ENCODE data around the gene CLSTN1.
A peak's percentile ranks its signal among the peaks of the same experiment; 100 is the strongest.

CLSTN1 gene

DNA sequence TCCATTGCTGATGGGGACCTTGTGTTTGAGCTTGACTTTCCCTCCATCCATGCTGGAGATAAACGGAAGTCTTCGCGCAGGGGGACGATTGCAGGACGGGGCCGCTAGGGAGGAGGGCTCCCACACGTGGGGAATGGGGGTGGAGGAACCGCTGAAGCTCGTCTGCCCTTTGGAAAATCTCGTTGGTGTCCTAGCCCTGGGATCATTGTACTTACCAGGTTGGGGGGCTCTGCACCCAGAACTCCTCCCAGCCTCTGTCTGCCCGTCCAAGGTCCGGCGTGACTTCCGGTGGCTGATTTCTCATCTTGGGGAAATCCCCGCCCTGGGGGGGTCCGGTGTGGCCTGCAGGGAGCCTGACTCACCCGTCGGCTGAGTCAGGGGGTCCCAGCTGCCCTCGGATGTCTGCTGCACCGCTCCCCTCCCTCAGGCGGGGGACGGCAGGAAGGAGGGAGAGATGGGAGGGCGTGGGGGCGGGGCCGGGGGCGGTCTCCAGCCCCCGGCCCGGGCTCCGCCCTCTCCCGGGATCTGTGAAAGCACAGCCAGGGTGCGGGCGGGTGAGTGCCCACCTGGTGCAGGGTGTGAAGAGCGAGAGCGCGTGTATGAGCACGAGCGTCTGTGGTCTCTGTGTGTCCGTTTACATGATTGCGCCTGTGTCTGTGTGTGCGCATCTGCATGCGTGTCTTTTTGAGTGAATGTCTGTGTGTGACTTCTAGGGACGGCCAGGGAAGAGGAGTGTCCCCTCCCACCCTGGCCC is 136.5 kb downstream of the CLSTN1 start:
- Histone ChIP-seq H2AFZ (peak overlapping the region; percentile 90), H3K4me2 (ENCODE audit: low read length) (peak overlapping the region; percentile 99), H3K9me3 (ENCODE audit: control insufficient read depth, low read length) (no peaks in the 10 kb centered on the region), H3K36me3 (ENCODE audit: control insufficient read depth, insufficient read depth, low read length) (no peaks in the 10 kb centered on the region), H3K27ac (no peak overlapping the region), H3K27me3 (ENCODE audit: control insufficient read depth, insufficient read depth, low read length) (no peaks in the 10 kb centered on the region), H3K4me1 (peaks cover 2% of the 10 kb centered on the region), H3K9ac (no peak overlapping the region), H3K79me2 (no peaks in the 10 kb centered on the region), H3K4me3 (ENCODE audit: low read depth, low read length) (peak overlapping the region; percentile 65)
- TF ChIP-seq CTCF (IDR thresholded peaks at IDR 0.05): no peak

GRCh38 chr1:9684801-9685200 is 139.0 kb downstream of the CLSTN1 start:
- H2AFZ ChIP-seq: no peak overlapping the region
- no peak overlapping the region for H3K4me2 ChIP-seq (ENCODE audit: low read length)
- H3K27ac ChIP-seq: no peak overlapping the region
- no peak overlapping the region for H3K9ac ChIP-seq
- no peaks in the 10 kb centered on the region for H3K4me1 ChIP-seq
- H3K36me3 ChIP-seq (ENCODE audit: control insufficient read depth, insufficient read depth, low read length): no peaks in the 10 kb centered on the region
- H3K79me2 ChIP-seq: no peaks in the 10 kb centered on the region
- no peaks in the 10 kb centered on the region for H3K9me3 ChIP-seq (ENCODE audit: control insufficient read depth, low read length)
- TF ChIP-seq CTCF (IDR thresholded peaks at IDR 0.05): no peak
- H3K4me3 ChIP-seq (ENCODE audit: low read depth, low read length): no peak overlapping the region
- no peaks in the 10 kb centered on the region for H3K27me3 ChIP-seq (ENCODE audit: control insufficient read depth, insufficient read depth, low read length)

DNA sequence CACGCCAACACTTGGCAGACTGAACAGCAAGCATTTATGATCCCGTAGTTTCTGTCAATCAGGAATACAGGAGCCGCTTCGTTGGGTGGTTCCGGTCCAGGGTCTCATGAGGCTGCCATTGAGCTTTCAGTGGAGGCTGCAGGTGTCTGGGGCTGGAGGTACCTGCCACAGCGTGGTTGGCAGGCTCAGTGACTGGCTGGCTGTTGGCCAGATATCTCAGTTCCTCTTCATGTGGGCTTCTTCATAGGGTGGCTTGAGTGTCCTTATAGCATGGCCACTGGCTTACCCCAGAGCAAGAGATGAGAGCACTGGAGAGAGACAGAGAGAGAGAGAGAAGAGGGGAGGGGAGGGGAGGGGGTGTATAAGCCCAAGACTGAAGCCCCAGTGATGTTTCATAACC is 142.9 kb downstream of the CLSTN1 start:
- H3K79me2 ChIP-seq: no peaks in the 10 kb centered on the region
- H3K27ac ChIP-seq: no peak overlapping the region
- no peak overlapping the region for H3K4me2 ChIP-seq (ENCODE audit: low read length)
- H2AFZ ChIP-seq: no peak overlapping the region
- no peak overlapping the region for H3K4me3 ChIP-seq (ENCODE audit: low read depth, low read length)
- H3K36me3 ChIP-seq (ENCODE audit: control insufficient read depth, insufficient read depth, low read length): no peaks in the 10 kb centered on the region
- no peaks in the 10 kb centered on the region for H3K4me1 ChIP-seq
- no peak overlapping the region for H3K9ac ChIP-seq
- no peaks in the 10 kb centered on the region for H3K9me3 ChIP-seq (ENCODE audit: control insufficient read depth, low read length)
- H3K27me3 ChIP-seq (ENCODE audit: control insufficient read depth, insufficient read depth, low read length): no peaks in the 10 kb centered on the region
- TF ChIP-seq CTCF (IDR thresholded peaks at IDR 0.05): no peak

- no peak for TF ChIP-seq CTCF (IDR thresholded peaks at IDR 0.05)
- Histone ChIP-seq H3K4me1 (no peaks in the 10 kb centered on the region), H3K4me3 (ENCODE audit: low read depth, low read length) (no peak overlapping the region), H3K79me2 (no peaks in the 10 kb centered on the region), H3K36me3 (ENCODE audit: control insufficient read depth, insufficient read depth, low read length) (no peaks in the 10 kb centered on the region), H3K27ac (no peak overlapping the region), H2AFZ (no peak overlapping the region), H3K9me3 (ENCODE audit: control insufficient read depth, low read length) (no peaks in the 10 kb centered on the region), H3K27me3 (ENCODE audit: control insufficient read depth, insufficient read depth, low read length) (no peaks in the 10 kb centered on the region), H3K9ac (no peak overlapping the region), H3K4me2 (ENCODE audit: low read length) (no peak overlapping the region)
These were observed 143.7 kb downstream of the CLSTN1 start for GRCh38 chr1:9680091-9680490.

All from parathyroid adenoma (tissue), 2 donors.